Activated CD4-positive, CD25-positive, alpha-beta regulatory T cell treated with anti-CD3 and anti-CD28 coated beads, Interleukin-2, amount 50 U/mL, for 16 hours (primary cell): ENCODE results near the gene CHCHD6.

Experiments used
- DNase-seq: peaks from one replicate; pipeline ENCODE4 v3.0.0-alpha.2; 2020; ENCODE audit warnings: low read depth, low spot score

Gene CHCHD6

GRCh38 chr3:126703512-126704493, at the start of gene CHCHD6:
TSS of gene CHCHD6 (plus strand) at chr3:126704240. CDS start at chr3:126704313, 73 bp downstream.
- DNase-seq = peak; percentile 88

GRCh38 chr3:126654571-126655383, 49.3 kb upstream of the CHCHD6 start, which contains the start of gene TXNRD3:
TSS of gene TXNRD3 (minus strand) at chr3:126655124.
- peak; percentile 34 for DNase-seq

- no peak for DNase-seq
Measured at GRCh38 chr3:126655887-126656286, 48.2 kb upstream of the CHCHD6 start.

GRCh38 chr3:126656371-126657134, 47.5 kb upstream of the CHCHD6 start:
- no peak for DNase-seq

- DNase-seq = no peak
Measured at GRCh38 chr3:126657901-126658300, 46.1 kb upstream of the CHCHD6 start.

GRCh38 chr3:126658584-126658983, 45.5 kb upstream of the CHCHD6 start:
- no peak for DNase-seq

- no peak for DNase-seq
Measured at GRCh38 chr3:126659915-126660886, 43.8 kb upstream of the CHCHD6 start.

- DNase-seq = no peak
Measured at GRCh38 chr3:126661532-126662364, 42.3 kb upstream of the CHCHD6 start.

GRCh38 chr3:126663257-126663656, 40.8 kb upstream of the CHCHD6 start:
- no peak for DNase-seq

GRCh38 chr3:126663750-126664149, 40.3 kb upstream of the CHCHD6 start:
- DNase-seq = no peak

- DNase-seq = no peak
Measured at GRCh38 chr3:126664591-126665214, 39.3 kb upstream of the CHCHD6 start.

GRCh38 chr3:126665221-126665936, 38.7 kb upstream of the CHCHD6 start:
- no peak for DNase-seq

- no peak for DNase-seq
Measured at GRCh38 chr3:126665959-126666657, 37.9 kb upstream of the CHCHD6 start.

GRCh38 chr3:126666658-126667528, 37.1 kb upstream of the CHCHD6 start:
- no peak for DNase-seq

GRCh38 chr3:126667631-126668449, 36.2 kb upstream of the CHCHD6 start:
- no peak for DNase-seq
